ENCODE results near the gene PTH1R. TPM values are rescaled to one million over a fixed set of nuclear protein-coding genes. Genes with fewer than 3 reads are reported as not detected.

PTH1R gene
- total RNA-seq, 1 experiment from 2014 or later, result not detected

- CTCF ChIA-PET, result interaction anchor here (0.6 kb wide), 1 partner anchor 189 kb away, joined by 4 read pairs; no protein-coding TSS in a partner anchor
These were observed 19.8 kb upstream of the PTH1R start for GRCh38 chr3:46857485-46858341.

GRCh38 chr3:46858456-46858855 is 19.1 kb upstream of the PTH1R start:
- BruUV-seq (replicated peaks), result no TSS peak
- Histone ChIP-seq H3K4me3 (ENCODE audit: low read depth in 2 of 2, low read length in 2 of 2) (no peak overlapping the region), H3K4me1 (ENCODE audit: control insufficient read depth, insufficient read depth, low read length) (no peaks in the 10 kb centered on the region), H3K27me3 (ENCODE audit: control insufficient read depth, insufficient read depth, low read length) (no peaks in the 10 kb centered on the region), H3K36me3 (ENCODE audit: control insufficient read depth, insufficient read depth, low read length) (no peaks in the 10 kb centered on the region), H3K9me3 (ENCODE audit: control insufficient read depth, insufficient read depth, low read depth, low read length) (no peaks in the 10 kb centered on the region), H3K27ac (ENCODE audit: low read length) (no peak overlapping the region)
- in situ Hi-C loops (cut with HindIII; ENCODE audit: low pct_unique_long_range_greater_than_20kb, low sequenced_read_pairs) (no loop called here), intact Hi-C loops (cut with micrococcal nuclease; ENCODE audit: unreplicated experiment) (no loop called here)
- DNase-seq (ENCODE audit: low read depth, low spot score), result no peak
- POLR2A ChIA-PET, result no interaction called here
- ATAC-seq, result no peak
- TF ChIP-seq CTCF (IDR thresholded peaks at IDR 0.05) (no peak), SIN3A (IDR thresholded peaks at IDR 0.05; ENCODE audit: borderline replicate concordance, insufficient read depth, low read depth, low read length) (no peak), POLR2AphosphoS5 (IDR thresholded peaks at IDR 0.05; ENCODE audit: low read depth, low read length) (no peak), TCF7L2 (IDR thresholded peaks at IDR 0.05; ENCODE audit: low read depth, low read length) (no peak), REST (IDR thresholded peaks at IDR 0.05; ENCODE audit: insufficient read depth in 1 of 2, low read depth in 2 of 2, low read length in 1 of 2) (no peak)
- CTCF ChIA-PET, result no interaction called here

More at GRCh38 chr3:46857485-46858341, 19.8 kb upstream of the PTH1R start:
- Histone ChIP-seq H3K4me1 (ENCODE audit: control insufficient read depth, insufficient read depth, low read length) (no peaks in the 10 kb centered on the region), H3K9me3 (ENCODE audit: control insufficient read depth, insufficient read depth, low read depth, low read length) (no peaks in the 10 kb centered on the region), H3K27me3 (ENCODE audit: control insufficient read depth, insufficient read depth, low read length) (no peaks in the 10 kb centered on the region), H3K4me3 (ENCODE audit: low read depth in 2 of 2, low read length in 2 of 2) (no peak overlapping the region), H3K27ac (ENCODE audit: low read length) (no peak overlapping the region), H3K36me3 (ENCODE audit: control insufficient read depth, insufficient read depth, low read length) (no peaks in the 10 kb centered on the region)
- TF ChIP-seq TCF7L2 (IDR thresholded peaks at IDR 0.05; ENCODE audit: low read depth, low read length), result no peak
- BruUV-seq (replicated peaks), result no TSS peak
- intact Hi-C loops (cut with micrococcal nuclease; ENCODE audit: unreplicated experiment) (no loop called here), in situ Hi-C loops (cut with HindIII; ENCODE audit: low pct_unique_long_range_greater_than_20kb, low sequenced_read_pairs) (no loop called here)
- POLR2A ChIA-PET, result interaction anchor here (1.0 kb wide), 1 partner anchor 77 kb away, joined by 3 read pairs; no protein-coding TSS in a partner anchor
- no peak for ATAC-seq
- no peak for DNase-seq (ENCODE audit: low read depth, low spot score)

Data from Panc1 (cell line).